Epithelial cell of proximal tubule (primary cell): ENCODE data around the gene PHF13. TPM values are rescaled to one million over a fixed set of nuclear protein-coding genes. Genes with fewer than 3 reads are reported as not detected.
A peak's percentile ranks its signal among the peaks of the same experiment; 100 is the strongest.
"Not testable (repeated sequence)": the region's sequence is repeated elsewhere in the genome, so short reads cannot be mapped to it uniquely, and the experiment has no call there.

ENCODE experiments used
- DNase-seq: peaks from one replicate; pipeline ENCODE4 v3.0.0-alpha.2; 2011; ENCODE audit warnings: low read depth
- H3K4me3 ChIP-seq: 2 replicates; pipeline ENCODE4 v1.5.1; 2011; ENCODE audit warnings: low read depth, mild to moderate bottlenecking, low read length
- CTCF ChIP-seq: conservative IDR thresholded peaks from 2 replicates; pipeline ENCODE4 v1.5.1; 2012; ENCODE audit warnings: low read depth, mild to moderate bottlenecking, low read length
- total RNA-seq: library from RNA; depleted of rRNA; stranded (reverse); fragments of >200 nt; gene quantifications from 2 replicates; pipeline ENCODE4 v1.2.3, GENCODE V29; 2015

PHF13 gene
- total RNA-seq, 1 donor from 2014 or later: 5.5 TPM

GRCh38 chr1:6652986-6653385 is 39.5 kb downstream of the PHF13 start:
- H3K4me3 ChIP-seq: no peak overlapping the region
- DNase-seq: no peak
- no peak for TF ChIP-seq CTCF

- DNase-seq: peak; percentile 78
- TF ChIP-seq CTCF: no peak
- H3K4me3 ChIP-seq: no peak overlapping the region
These were observed 40.1 kb downstream of the PHF13 start for GRCh38 chr1:6653436-6654290.

- no peak for DNase-seq
- TF ChIP-seq CTCF: no peak
- no peak overlapping the region for H3K4me3 ChIP-seq
These were observed 43.6 kb downstream of the PHF13 start for GRCh38 chr1:6657138-6657537.

GRCh38 chr1:6658359-6659060 is 45.0 kb downstream of the PHF13 start:
- TF ChIP-seq CTCF: no peak
- H3K4me3 ChIP-seq: no peak overlapping the region
- DNase-seq: no peak

- DNase-seq: no peak
- H3K4me3 ChIP-seq: no peak overlapping the region
- TF ChIP-seq CTCF: no peak
These were observed 47.0 kb downstream of the PHF13 start for GRCh38 chr1:6660415-6661049.

DNA sequence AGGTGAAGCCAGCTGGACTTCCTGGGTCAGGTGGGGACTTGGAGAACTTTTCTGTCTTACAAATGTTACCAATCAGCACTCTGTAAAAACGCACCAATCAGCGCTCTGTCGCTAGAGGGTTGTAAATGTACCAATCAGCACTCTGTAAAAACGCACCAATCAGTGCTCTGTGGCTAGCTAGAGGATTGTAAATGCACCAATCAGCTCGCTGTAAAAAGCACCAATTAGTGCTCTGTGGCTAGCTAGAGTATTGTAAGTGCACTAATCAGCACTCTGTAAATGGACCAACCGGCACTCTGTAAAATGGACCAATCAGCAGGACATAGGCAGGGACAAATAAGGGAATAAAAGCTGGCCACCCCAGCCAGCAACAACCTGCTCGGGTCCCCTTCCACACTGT is 48.9 kb downstream of the PHF13 start:
- DNase-seq, H3K4me3 ChIP-seq: not testable (repeated sequence)

GRCh38 chr1:6666696-6667095 is 53.2 kb downstream of the PHF13 start:
- no peak for DNase-seq
- TF ChIP-seq CTCF: no peak
- no peak overlapping the region for H3K4me3 ChIP-seq
